Stomach smooth muscle (tissue), 2 donors: ENCODE results near the gene PADI3.

ENCODE experiments used
- H3K27ac ChIP-seq: one replicate; pipeline ENCODE4 v1.7.0; 2013; ENCODE audit warnings: mild to moderate bottlenecking, low read length, inconsistent platforms
- H3K27me3 ChIP-seq, 2 donors: one replicate each; pipeline ENCODE4 v1.7.0; 2013; ENCODE audit warnings: low read length in 2 of 2; ENCODE audit not compliant: insufficient read depth in 2 of 2, control insufficient read depth in 1 of 2
- H3K36me3 ChIP-seq, 2 donors: one replicate each; pipeline ENCODE4 v1.7.0; 2013; ENCODE audit warnings: low read length in 2 of 2; ENCODE audit not compliant: control insufficient read depth in 2 of 2, insufficient read depth in 2 of 2
- H3K4me1 ChIP-seq: one replicate; pipeline ENCODE4 v1.7.0; 2013; ENCODE audit warnings: low read length; ENCODE audit not compliant: control insufficient read depth, insufficient read depth
- H3K4me3 ChIP-seq, 2 donors: one replicate each; pipeline ENCODE4 v1.7.0; 2013; ENCODE audit warnings: low read length in 2 of 2
- H3K9ac ChIP-seq, 2 donors: one replicate each; pipeline ENCODE4 v1.7.0; 2013; ENCODE audit warnings: low read length in 2 of 2, mild to moderate bottlenecking in 1 of 2
- H3K9me3 ChIP-seq, 2 donors: one replicate each; pipeline ENCODE4 v1.7.0; 2013; ENCODE audit warnings: low read length in 2 of 2; ENCODE audit not compliant: control insufficient read depth in 2 of 2
- donor health status: healthy.
- donor health status: Pancreatic carcinoma.

The PADI3 gene, protein sequence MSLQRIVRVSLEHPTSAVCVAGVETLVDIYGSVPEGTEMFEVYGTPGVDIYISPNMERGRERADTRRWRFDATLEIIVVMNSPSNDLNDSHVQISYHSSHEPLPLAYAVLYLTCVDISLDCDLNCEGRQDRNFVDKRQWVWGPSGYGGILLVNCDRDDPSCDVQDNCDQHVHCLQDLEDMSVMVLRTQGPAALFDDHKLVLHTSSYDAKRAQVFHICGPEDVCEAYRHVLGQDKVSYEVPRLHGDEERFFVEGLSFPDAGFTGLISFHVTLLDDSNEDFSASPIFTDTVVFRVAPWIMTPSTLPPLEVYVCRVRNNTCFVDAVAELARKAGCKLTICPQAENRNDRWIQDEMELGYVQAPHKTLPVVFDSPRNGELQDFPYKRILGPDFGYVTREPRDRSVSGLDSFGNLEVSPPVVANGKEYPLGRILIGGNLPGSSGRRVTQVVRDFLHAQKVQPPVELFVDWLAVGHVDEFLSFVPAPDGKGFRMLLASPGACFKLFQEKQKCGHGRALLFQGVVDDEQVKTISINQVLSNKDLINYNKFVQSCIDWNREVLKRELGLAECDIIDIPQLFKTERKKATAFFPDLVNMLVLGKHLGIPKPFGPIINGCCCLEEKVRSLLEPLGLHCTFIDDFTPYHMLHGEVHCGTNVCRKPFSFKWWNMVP

DNA sequence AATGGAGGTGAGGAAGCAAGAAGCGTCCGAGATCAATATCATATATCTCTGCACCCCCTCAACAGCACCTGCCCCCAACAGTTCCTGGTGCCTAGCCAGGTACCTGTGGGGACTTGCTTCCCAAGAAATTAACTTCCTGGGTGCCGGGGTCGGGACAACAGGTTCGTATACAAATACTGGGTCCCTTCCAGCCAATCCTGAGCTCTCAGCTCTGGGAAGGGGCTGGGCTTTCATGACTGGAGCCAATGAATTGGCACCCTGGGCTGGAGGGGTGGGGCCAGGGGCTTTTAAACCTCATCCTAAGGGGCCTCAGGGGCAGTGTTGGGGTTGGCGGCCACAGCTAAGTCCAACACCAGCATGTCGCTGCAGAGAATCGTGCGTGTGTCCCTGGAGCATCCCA lies at the start of gene PADI3:
TSS of gene PADI3 (plus strand) at position 318 of the 400 bp plus-strand sequence. CDS start at position 358, 40 bp downstream.
- no peaks in the 10 kb centered on the region for H3K9me3 ChIP-seq
- no peak within 1 kb of the TSS for H3K27ac ChIP-seq
- H3K4me1 ChIP-seq = no peaks in the 10 kb centered on the region
- H3K4me3 ChIP-seq = no peak within 1 kb of the TSS
- H3K27me3 ChIP-seq = peaks cover 0 to 11% of the 10 kb centered on the region in 2 donors
- H3K36me3 ChIP-seq = no peaks in the 10 kb centered on the region
- no peak within 1 kb of the TSS for H3K9ac ChIP-seq

DNA sequence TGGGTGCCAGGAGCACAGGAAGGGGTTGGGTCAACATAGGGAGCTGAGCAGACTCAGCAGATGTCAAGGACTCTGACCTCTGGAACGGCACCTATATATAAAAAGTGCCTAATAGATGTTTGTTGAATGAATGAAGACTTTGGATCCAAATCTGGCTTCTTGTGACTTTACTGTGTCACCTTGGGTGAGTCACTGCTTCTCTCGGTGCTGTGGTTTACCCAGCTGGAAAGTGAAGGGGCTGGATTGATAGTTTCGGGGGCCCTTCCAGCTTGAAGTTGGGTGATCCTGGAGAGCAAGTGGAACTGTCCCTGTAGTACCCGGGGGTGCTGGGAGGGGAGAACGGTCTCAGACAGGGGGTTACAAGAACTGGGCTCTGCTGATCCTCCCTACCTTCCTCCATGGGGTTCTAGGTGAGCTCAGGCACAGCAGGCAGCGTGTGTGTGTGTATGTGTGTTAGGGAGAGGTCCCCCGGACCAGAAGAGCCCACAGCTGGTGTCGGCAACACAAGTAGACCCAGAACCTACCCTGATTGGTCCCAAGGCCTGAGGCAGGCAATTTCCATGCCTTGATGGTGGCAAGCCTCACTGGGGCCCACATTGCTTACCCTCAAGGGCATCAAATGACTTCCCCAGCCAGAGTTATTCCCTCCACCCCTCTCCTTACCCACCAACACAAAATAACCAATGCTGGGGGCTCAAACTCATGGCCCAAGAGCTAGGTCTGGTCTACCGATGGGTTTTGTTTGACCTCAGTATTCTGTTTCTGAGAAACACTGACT lies 49.4 kb upstream of the PADI3 start:
- no peak overlapping the region for H3K4me3 ChIP-seq
- H3K27ac ChIP-seq = no peak overlapping the region
- H3K9ac ChIP-seq = no peak overlapping the region
- no peaks in the 10 kb centered on the region for H3K36me3 ChIP-seq
- peaks cover 0 to 2% of the 10 kb centered on the region in 2 donors for H3K27me3 ChIP-seq
- no peaks in the 10 kb centered on the region for H3K9me3 ChIP-seq
- H3K4me1 ChIP-seq = no peaks in the 10 kb centered on the region

DNA sequence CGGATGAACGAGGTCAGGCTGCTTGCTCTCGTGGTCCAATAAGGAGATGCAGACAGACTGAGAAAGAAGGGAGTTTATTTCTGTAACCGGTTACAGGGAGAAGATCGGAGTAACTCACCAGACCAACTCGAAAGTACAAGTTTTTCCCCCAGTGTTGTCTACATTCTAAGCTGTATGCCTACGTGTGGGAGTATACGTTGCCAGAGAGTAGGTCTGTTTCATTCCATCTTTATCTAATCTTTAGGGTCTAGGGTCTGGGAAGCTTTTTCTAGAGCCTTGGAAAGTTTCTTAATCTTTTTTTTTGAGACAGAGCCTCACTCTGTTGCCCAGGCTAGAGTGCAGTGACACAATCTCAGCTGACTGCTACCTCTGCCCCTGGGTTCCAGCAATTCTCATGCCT lies 48.7 kb upstream of the PADI3 start:
- H3K9ac ChIP-seq = no peak overlapping the region
- no peak overlapping the region for H3K27ac ChIP-seq
- no peaks in the 10 kb centered on the region for H3K4me1 ChIP-seq
- no peaks in the 10 kb centered on the region for H3K36me3 ChIP-seq
- H3K4me3 ChIP-seq = no peak overlapping the region
- no peaks in the 10 kb centered on the region for H3K27me3 ChIP-seq
- H3K9me3 ChIP-seq = no peaks in the 10 kb centered on the region

DNA sequence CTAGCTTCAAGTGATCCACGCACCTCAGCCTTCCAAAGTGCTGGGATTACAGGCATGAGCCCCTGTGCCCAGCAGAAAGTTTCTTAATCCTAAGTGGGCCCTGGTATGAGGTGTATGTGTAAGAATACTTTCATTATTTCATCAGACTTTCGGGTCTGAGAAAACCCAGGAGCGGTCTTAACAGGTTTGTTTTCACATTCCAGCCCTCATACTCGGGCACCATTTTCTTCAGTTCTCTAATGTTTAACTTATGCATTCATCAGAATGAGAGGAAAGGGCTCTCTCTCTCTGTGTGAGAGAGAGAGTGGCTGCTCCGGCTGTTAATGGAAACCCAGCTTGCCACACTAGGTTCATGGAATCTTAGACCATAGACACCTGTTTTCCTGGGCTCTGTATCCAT lies 48.1 kb upstream of the PADI3 start:
- Histone ChIP-seq H3K27ac (no peak overlapping the region), H3K36me3 (no peaks in the 10 kb centered on the region), H3K4me1 (no peaks in the 10 kb centered on the region), H3K9me3 (no peaks in the 10 kb centered on the region), H3K9ac (no peak overlapping the region), H3K27me3 (no peaks in the 10 kb centered on the region), H3K4me3 (no peak overlapping the region)

DNA sequence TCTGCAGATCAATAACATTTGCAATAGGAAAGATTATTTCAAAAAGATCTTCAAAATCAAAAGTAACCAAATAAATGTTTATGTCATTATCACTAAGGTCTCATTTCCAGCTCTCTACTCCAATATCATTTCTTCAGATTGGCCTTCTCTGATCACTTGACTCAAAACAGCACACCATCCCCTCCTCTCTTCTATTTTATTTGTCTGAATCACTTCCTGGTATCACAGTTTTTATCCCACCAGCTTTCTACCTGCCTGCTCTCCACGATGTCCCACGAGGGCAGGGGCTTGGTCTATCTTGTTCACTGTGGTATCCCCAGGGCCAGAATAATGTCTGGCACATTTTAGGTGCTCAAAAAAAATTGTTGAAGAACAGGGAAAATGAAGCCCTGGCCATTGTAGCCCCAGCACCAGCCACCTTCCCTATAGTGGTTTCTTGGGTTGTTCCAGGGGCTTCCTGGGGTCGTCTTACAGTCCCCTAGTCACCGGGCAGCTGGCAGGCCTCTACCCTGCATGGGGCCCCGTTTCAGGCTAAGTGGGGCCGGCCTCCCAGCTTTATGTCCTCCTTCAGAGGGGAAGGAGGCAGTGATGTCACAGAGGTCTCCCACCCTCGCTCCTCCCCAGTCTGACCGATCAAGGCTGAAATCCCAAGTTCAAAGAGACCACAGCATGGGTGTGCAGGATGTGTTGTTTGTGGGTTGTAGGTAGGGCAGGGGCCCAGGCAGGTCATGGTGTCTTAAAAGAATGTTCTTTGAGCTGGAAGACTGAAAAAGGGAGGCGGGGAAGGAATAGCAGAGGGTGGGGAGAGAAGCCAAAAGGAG lies 47.5 kb upstream of the PADI3 start:
- no peaks in the 10 kb centered on the region for H3K9me3 ChIP-seq
- no peak overlapping the region for H3K9ac ChIP-seq
- no peaks in the 10 kb centered on the region for H3K4me1 ChIP-seq
- no peaks in the 10 kb centered on the region for H3K27me3 ChIP-seq
- no peaks in the 10 kb centered on the region for H3K36me3 ChIP-seq
- no peak overlapping the region for H3K4me3 ChIP-seq
- no peak overlapping the region for H3K27ac ChIP-seq

DNA sequence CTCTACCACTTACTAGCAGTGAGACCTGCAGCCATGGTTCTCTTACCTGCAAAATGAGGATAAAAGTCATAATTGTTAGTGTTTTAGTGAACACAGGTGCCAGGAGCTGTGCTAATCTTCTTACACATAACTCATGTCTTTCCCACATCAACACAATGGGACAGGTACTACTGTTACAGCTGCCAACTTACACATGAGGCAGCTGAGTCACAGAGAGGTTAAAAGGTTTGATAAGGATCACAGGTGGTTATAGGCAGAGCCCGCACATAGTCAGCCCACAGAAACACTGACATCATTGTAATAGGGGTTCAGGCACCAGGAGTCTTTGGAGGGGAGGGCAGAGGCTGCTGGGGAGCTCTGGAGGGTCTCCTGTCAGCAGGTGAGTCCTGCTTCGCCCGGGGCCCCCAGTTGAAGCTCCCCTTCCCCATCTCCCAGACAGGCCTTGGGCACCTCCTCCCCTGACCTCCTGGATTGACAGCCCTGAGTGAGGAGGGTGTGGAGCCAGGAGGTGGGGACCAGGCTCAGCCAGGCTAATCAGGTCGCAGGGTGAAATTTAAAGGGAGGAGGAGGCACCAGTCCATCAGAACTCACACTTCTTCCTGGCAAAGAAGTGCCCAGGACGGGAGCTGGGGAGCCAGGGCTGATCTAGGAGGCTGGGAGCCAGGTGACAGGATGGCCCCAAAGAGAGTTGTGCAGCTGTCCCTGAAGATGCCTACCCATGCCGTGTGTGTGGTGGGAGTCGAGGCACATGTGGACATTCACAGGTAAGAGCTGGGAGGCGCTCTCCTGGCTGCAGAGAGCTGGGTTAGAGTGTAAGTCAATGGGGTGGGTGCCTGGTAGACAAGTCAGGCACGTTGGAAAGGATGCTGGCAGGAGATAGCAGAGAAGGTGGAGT lies 44.1 kb upstream of the PADI3 start, which contains the start of gene PADI1:
TSS of gene PADI1 (plus strand) at position 583 of the 895 bp plus-strand sequence. CDS start at position 673, 90 bp downstream.
- H3K27ac ChIP-seq = no peak within 1 kb of the TSS
- H3K27me3 ChIP-seq = peaks cover 0 to 2% of the 10 kb centered on the region in 2 donors
- no peak within 1 kb of the TSS for H3K4me3 ChIP-seq
- H3K9ac ChIP-seq = no peak within 1 kb of the TSS
- no peaks in the 10 kb centered on the region for H3K36me3 ChIP-seq
- H3K9me3 ChIP-seq = no peaks in the 10 kb centered on the region
- H3K4me1 ChIP-seq = no peaks in the 10 kb centered on the region

DNA sequence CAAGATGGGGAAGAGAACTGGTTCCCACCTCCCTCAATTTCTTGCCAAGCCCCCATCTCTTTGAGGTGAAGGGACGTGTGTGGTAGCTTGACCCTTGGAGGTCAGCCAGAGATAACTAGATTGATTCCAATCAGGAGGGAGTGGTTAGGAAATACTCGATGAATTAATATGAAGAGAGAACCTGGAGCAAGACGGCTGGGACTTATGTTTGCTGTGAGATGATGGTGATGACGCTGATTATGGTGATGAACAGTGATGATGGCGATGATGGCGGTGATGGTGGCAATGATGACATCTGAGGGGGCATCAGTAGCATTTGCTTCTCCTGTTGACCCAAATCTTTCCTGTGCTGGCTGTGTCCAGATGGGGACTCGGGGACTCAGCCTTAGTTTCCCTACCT lies 43.2 kb upstream of the PADI3 start:
- Histone ChIP-seq H3K4me1 (no peaks in the 10 kb centered on the region), H3K27me3 (peaks cover 0 to 2% of the 10 kb centered on the region in 2 donors), H3K4me3 (no peak overlapping the region), H3K27ac (no peak overlapping the region), H3K9me3 (no peaks in the 10 kb centered on the region), H3K36me3 (no peaks in the 10 kb centered on the region), H3K9ac (no peak overlapping the region)

DNA sequence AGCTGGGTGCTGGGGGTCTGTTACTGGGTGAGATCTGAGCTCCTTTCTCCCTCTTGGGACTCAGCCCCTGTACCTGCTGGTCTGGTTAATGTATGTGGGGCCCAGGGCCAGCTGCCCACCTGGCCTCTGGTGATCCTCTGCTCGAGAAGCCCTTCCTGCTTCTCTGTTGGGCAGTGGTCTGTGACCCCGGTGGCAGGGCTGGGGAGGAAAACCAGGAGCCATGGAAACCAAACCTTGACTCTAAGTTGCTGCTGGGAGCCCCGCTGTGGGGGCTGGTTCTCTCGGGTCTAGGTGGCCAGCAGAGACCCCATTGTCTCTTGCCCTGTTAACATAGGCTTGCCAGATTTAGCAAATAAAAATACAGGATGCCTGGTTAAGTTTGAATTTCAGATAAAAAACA lies 42.7 kb upstream of the PADI3 start:
- no peak overlapping the region for H3K4me3 ChIP-seq
- H3K27ac ChIP-seq = no peak overlapping the region
- H3K9me3 ChIP-seq = no peaks in the 10 kb centered on the region
- H3K36me3 ChIP-seq = no peaks in the 10 kb centered on the region
- no peaks in the 10 kb centered on the region for H3K4me1 ChIP-seq
- no peak overlapping the region for H3K9ac ChIP-seq
- peaks cover 0 to 2% of the 10 kb centered on the region in 2 donors for H3K27me3 ChIP-seq

DNA sequence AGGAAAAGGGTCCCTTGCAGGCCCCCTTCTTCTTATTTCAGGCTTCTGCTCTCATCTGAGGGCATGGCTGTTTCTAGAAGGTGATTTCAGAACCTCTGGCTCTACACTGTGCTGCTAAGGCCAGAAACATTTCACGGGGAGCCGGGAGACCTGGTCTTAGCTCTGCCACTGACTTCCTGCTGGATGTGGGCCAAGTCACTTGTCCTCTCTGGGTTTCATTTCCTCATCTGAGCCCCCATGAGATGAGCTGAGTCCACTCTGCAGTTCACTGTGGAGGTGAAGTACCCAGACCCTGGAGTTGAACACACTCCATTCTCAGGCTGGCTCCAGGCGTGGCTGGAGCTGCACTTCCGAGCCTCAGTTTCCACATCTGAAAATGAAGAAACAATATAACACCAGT lies 41.9 kb upstream of the PADI3 start:
- H3K9me3 ChIP-seq = no peaks in the 10 kb centered on the region
- no peak overlapping the region for H3K4me3 ChIP-seq
- H3K27ac ChIP-seq = no peak overlapping the region
- H3K27me3 ChIP-seq = peaks cover 2% of the 10 kb centered on the region in 2 donors
- H3K4me1 ChIP-seq = no peaks in the 10 kb centered on the region
- no peaks in the 10 kb centered on the region for H3K36me3 ChIP-seq
- H3K9ac ChIP-seq = no peak overlapping the region
